GM12892 (cell line): ENCODE measurements around the gene STX19.
A peak's percentile ranks its signal among the peaks of the same experiment; 100 is the strongest.

Source experiments
- DNase-seq: peaks from one replicate; pipeline ENCODE4 v3.0.0; 2011; ENCODE audit not compliant: insufficient read length
- FAIRE-seq: peaks from 2 replicates; lab custom pipeline; 2011; peaks lifted over from hg19 to GRCh38; lab: Jason Lieb, UNC
- POLR2A ChIP-seq: IDR thresholded peaks from 2 replicates; pipeline ENCODE4 v1.6.1; 2011; ENCODE audit warnings: low read depth, low read length, control low read depth
- POLR2AphosphoS5 ChIP-seq: IDR thresholded peaks from 2 replicates; pipeline ENCODE4 v1.6.1; 2011; ENCODE audit warnings: low read depth, low read length, control low read depth
- TAF1 ChIP-seq: IDR thresholded peaks from 2 replicates; pipeline ENCODE4 v1.6.1; 2011; ENCODE audit warnings: low read depth, mild to moderate bottlenecking, control low read depth, low read length, borderline replicate concordance

Gene STX19

DNA sequence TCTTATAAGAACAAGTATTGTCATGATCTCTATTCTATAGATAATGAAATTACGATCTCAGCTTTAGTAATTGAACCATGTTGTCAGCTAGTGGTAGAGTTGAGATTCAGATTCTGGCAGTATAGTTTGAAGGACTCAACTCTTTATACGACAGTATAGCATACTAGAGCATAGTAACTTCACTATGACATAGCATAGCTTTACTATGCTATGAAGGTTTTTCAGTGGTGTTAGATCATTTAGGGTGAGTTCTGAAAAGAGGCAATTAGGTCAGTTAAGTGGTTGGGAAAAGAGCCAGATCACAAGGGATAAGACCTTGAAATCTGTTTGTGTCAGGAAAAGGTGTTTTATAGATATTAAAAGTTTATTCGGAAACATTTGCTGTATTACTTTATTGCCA, 8.1 kb downstream of the STX19 start:
- TF ChIP-seq TAF1: no peak
- DNase-seq (no peak), FAIRE-seq (no peak)

DNA sequence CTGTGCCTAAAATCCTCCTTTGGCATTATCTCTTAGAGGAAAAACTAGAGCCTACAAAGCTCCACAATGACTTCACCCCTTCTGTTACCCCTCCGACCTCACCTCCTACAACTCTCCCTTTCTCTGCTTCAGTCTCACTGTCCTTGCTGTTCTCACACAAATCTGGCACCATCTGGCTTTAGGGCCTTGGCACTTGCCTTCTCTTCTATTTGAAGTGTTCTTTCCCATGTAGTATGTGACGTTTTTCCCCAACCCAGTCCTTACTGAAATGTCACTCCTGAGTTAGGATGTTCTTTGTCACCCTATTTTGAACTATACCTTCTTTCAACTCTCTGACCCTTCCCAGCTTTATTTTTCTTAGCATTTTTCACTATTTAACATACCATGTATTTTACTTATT, 8.7 kb downstream of the STX19 start:
- no peak for DNase-seq
- TF ChIP-seq POLR2AphosphoS5 (no peak), POLR2A (no peak), TAF1 (no peak)
- no peak for FAIRE-seq

DNA sequence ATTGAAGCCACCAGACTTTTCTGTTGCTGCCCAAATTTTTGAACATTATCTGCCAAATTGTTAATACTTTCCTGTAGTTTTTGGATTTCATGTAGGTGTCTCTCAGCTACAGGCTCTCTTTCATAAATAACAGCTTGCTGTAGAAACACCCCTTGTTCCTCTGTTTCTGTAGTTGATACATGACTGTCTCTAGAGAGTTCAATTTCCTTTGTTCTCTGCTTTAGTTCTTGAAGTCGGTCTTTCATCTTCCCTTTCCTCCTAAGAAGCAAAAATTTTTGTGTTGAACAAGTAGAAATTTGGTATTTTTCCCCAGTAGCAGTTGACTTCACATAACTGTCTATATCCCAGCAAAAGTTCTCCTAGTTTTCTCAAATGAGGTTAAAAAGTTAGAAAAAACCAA, 13.4 kb downstream of the STX19 start:
- FAIRE-seq (no peak), DNase-seq (no peak)
- TF ChIP-seq TAF1 (no peak), POLR2AphosphoS5 (no peak), POLR2A (no peak)

DNA sequence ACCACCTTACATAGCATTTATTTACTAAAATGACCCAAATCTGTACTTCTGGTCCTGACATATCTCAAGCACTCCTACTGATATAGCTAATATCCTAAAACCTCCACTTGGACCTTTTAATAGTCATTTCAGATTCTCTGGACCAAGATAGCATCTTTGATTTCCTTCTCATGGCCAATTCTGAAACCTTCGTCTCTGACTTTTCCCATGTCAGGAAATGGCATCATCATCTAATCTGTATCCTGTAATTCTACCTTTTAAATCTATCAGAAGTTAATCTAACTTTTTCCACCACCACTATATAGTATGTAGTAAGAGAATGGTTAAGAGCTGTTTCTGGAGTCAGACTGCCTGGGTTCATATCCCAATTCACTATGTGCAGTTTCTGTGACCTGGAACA, 16.2 kb downstream of the STX19 start:
- FAIRE-seq (no peak), DNase-seq (no peak)
- TF ChIP-seq POLR2A (no peak), POLR2AphosphoS5 (no peak), TAF1 (no peak)

DNA sequence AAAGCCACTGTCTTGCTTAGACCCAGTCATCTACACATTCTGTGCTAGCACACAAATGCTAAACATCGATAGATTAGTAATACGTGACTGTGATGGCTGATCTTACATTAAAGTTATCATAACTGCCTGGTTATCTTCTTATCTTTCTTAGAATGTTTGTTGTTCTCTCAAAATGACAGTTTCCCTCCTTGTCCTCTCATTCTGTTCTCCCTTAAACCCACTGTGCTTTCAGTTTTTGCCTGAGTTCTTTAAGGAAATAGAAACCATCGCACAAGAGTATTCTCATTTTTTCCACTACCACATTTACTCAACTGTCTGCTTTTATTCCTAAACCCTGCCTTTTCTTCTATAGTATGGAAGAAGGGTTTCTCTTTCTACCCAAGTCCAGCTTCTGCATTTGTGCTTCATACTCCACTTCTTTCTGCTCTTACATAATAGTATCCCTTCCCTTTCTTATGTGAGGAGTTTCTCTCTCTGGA, 17.1 kb downstream of the STX19 start:
- FAIRE-seq (no peak), DNase-seq (no peak)
- TF ChIP-seq POLR2A (no peak), POLR2AphosphoS5 (no peak), TAF1 (no peak)

DNA sequence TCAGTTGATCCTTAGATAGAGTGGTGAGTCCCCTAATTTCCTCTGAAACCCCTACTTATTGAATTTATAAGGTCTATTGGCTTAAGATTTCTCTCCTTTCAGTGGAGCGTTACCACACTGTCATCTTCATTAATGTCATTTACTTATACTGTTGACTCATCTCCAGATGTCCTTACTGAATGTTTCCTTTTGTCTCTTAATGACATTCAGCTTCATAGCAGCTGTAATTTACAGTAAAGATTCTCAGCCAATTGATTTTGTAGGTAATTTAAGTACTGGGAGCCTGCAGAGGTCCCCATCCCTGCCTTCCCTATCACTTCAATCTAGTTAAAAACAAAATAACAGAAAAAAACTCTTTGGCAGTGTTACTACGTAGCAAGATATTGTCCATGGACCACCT, 18.8 kb downstream of the STX19 start:
- no peak for DNase-seq
- FAIRE-seq: no peak

DNA sequence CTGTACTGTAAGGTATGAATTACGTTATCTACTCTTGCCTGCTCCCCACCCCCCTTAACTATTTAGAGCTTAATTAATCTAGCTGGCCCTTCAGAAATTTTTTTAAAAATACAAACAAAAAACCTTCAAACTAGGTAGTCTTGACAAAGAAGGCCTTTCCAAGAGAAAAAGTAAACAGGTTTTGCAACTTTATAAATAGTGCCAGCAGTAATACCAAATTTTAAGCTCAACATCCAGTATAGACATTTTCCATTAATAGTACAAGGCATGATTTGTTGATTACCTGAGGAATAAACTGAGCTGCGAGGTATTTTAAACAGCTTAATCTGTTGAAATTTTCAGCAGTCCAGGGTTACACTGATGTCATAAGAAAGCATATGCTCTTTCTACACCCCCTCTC, 20.1 kb downstream of the STX19 start:
- TF ChIP-seq POLR2A (no peak), TAF1 (no peak), POLR2AphosphoS5 (no peak)
- FAIRE-seq (no peak), DNase-seq (no peak)

More for the DNA sequence above, 18.8 kb downstream of the STX19 start:
- no peak for TF ChIP-seq POLR2A
- TF ChIP-seq TAF1: no peak
- no peak for TF ChIP-seq POLR2AphosphoS5

DNA sequence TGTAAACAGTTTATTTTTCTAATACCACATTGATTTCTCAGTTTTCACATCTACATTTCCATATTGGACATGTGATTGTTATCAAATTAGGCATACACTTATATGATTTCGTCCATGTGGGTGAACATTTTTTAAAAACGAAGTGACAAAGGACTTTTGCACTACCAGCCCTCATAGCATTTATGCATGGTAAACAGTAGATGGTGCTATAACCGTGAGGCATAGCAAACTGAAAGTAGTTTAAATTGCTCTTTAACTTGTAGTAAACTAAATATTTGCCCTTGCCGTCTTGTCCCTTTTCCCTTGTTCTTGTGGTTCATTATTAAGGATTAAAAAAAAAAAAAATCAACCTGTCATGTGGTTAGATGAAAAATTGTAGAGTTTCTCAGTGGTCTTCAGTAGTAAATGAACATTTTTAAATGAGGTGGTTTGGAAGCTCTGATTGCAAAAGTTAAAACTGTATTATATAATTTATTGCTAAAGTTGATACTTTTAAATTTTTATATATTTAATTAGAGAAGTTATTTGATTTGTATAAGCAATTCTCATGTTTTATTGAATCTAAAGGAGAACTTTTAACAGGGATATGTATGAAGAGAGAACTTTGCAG, 24.0 kb downstream of the STX19 start:
- no peak for TF ChIP-seq POLR2AphosphoS5
- TF ChIP-seq TAF1: no peak
- TF ChIP-seq POLR2A: no peak
- DNase-seq (no peak), FAIRE-seq (peak; percentile 93)

DNA sequence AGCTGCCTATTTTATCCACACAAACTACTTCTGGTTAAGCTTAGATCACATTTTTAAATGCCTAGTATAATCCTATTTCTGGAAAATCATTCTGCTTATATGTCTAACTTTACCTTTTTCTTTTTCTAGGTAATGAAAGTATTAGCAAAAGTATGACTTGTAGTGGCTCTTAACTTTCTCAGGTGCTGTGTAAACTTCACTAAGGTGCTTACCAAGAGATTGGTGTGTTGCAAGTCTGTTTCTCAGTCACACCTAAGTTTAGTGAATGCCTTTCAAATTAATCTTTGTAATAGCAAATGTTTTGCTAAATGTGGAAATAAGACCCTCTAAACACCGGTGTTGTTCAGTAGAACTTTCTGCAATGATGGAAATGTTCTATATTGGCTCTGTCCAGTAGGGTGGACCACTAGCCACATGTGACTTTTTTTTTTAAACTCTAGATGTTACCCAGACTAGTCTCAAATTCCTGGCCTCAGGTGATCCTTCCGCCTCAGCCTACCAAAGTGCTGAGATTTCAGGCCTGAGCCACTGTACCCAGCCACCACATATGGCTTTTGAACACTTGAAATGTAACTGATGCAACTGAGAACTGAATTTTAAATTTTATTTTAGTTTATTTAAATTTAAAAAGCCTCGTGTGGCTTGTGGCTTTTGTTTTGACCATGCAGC, 26.4 kb downstream of the STX19 start:
- FAIRE-seq (no peak), DNase-seq (no peak)
- TF ChIP-seq POLR2AphosphoS5 (no peak), TAF1 (no peak), POLR2A (no peak)

DNA sequence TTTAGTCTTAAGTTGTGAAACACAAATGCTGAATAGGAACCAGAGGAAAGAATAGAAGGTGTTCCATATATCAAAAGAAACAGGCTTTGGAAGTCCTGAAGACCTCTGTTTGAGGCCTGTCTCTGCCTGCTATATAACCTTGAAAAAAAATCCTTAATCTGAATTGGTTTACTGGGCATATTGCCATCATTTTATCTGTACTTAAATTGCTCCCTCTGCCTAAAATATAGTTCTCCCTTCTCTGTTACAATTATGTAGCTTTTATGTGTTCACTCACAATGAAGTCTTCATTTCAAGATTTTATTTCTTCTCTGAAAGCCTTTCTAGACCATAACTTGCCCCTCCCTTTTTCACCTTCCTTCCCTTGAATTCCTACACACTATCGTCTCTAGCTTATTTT, 27.2 kb downstream of the STX19 start:
- TF ChIP-seq POLR2AphosphoS5 (no peak), TAF1 (no peak), POLR2A (no peak)
- FAIRE-seq: no peak
- DNase-seq: no peak

DNA sequence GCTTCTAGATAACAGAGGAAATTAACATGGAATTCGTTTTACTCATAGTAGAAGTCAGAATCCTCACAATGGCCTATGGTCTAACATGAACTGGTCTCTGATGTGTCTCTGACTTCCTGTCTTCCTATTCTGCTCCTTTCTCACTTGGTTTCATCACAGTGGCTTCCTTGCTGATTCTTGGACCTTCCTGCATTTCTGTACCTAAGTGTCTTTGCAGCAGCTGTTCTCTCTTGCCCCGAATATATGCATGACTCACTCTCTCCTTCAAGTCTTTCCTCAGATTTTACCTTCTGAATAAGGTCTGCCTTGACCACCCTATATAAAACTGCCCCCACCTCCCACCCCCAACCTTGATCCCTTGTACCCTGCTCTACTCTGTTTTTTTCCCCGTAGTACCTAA, 34.3 kb downstream of the STX19 start:
- no peak for FAIRE-seq
- TF ChIP-seq POLR2AphosphoS5 (no peak), TAF1 (no peak)
- DNase-seq: no peak

DNA sequence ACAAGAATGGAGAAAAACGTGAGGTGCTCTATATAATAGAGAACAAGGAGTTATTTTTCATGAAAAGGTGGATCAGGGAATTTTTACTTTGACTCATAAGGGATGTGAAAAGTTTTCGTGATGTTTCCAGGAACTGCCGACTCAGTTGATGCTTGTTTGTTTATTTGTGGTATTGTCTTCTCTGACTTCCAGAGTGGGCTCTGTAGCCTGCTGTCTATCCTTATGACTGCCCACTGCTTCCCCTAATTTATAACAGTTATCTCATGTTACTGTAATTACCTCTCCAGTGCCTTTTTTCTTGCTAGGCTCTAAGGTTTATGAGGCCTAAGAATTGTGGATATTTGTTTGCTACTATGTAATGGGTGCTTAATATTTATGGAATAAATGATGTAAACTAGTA, 36.2 kb downstream of the STX19 start:
- no peak for FAIRE-seq
- TF ChIP-seq POLR2A (no peak), TAF1 (no peak), POLR2AphosphoS5 (no peak)
- no peak for DNase-seq
